NCI-H2029 (cell line): ENCODE results near the gene MAT2A.
"Not testable (repeated sequence)": the region's sequence is repeated elsewhere in the genome, so short reads cannot be mapped to it uniquely, and the experiment has no call there.

Experiments used
- DNase-seq: peaks from one replicate; lab custom pipeline; 2025; lab: John Stamatoyannopoulos, UW

Gene MAT2A

GRCh38 chr2:85524336-85524908 is 14.5 kb upstream of the MAT2A start:
- no peak for DNase-seq

- DNase-seq, result no peak
Measured at GRCh38 chr2:85525029-85525428, 13.9 kb upstream of the MAT2A start.

GRCh38 chr2:85525567-85525966 is 13.4 kb upstream of the MAT2A start:
- no peak for DNase-seq

GRCh38 chr2:85527787-85528186 is 11.2 kb upstream of the MAT2A start:
- no peak for DNase-seq

GRCh38 chr2:85528355-85528754 is 10.6 kb upstream of the MAT2A start:
- no peak for DNase-seq

GRCh38 chr2:85529809-85530208 is 9.2 kb upstream of the MAT2A start:
- no peak for DNase-seq

GRCh38 chr2:85531589-85531988 is 7.4 kb upstream of the MAT2A start:
- no peak for DNase-seq

GRCh38 chr2:85534099-85534498 is 4.9 kb upstream of the MAT2A start:
- DNase-seq, result no peak

- DNase-seq, result no peak
Measured at GRCh38 chr2:85534881-85535280, 4.1 kb upstream of the MAT2A start.

- DNase-seq, result no peak
Measured at GRCh38 chr2:85536479-85536878, 2.5 kb upstream of the MAT2A start.

- no peak for DNase-seq
Measured at GRCh38 chr2:85537600-85538506, 1.1 kb upstream of the MAT2A start.

- peak; percentile 57 for DNase-seq
Measured at GRCh38 chr2:85539361-85540132, 579 bp downstream of the MAT2A start.

- no peak for DNase-seq
Measured at GRCh38 chr2:85540133-85540648, 1.2 kb downstream of the MAT2A start.

- no peak for DNase-seq
Measured at GRCh38 chr2:85541262-85541661, 2.3 kb downstream of the MAT2A start.

GRCh38 chr2:85541753-85542457 is 2.9 kb downstream of the MAT2A start:
- no peak for DNase-seq

GRCh38 chr2:85542777-85543176 is 3.8 kb downstream of the MAT2A start:
- DNase-seq, result no peak

GRCh38 chr2:85544254-85544691 is 5.3 kb downstream of the MAT2A start:
- DNase-seq, result not testable (repeated sequence)

- DNase-seq, result not testable (repeated sequence)
Measured at GRCh38 chr2:85544915-85545779, 6.2 kb downstream of the MAT2A start.

GRCh38 chr2:85545780-85546240 is 6.8 kb downstream of the MAT2A start:
- no peak for DNase-seq

- DNase-seq, result no peak
Measured at GRCh38 chr2:85547089-85547858, 8.3 kb downstream of the MAT2A start.
